ENCODE measurements around the gene MACROD1. TPM values are rescaled to one million over a fixed set of nuclear protein-coding genes. Genes with fewer than 3 reads are reported as not detected.

The MACROD1 gene
- 25.6 and 26.3 TPM in 2 replicates for total RNA-seq (2014; rRNA removed; shearing (Covaris generic))

GRCh38 chr11:64165842-64166635, at the start of gene MACROD1:
TSS of gene MACROD1 (minus strand) at chr11:64166113. CDS start at chr11:64165994, 119 bp downstream.
- H3K27ac ChIP-seq, result peak within 1 kb of the TSS; percentile 94
- DNase-seq, result peak; percentile 90 to 91
- no peaks in the 10 kb centered on the region for H3K9me3 ChIP-seq (replicated peaks)
- H3K4me1 ChIP-seq, result no peaks in the 10 kb centered on the region
- H3K27me3 ChIP-seq, result no peaks in the 10 kb centered on the region
- H3K4me3 ChIP-seq, result peak within 1 kb of the TSS; percentile 69
- H3K36me3 ChIP-seq, result peaks cover 4% of the 10 kb centered on the region; the same call in 1 of the 2 replicates

GRCh38 chr11:64211181-64211872, 45.4 kb upstream of the MACROD1 start:
- no peak for DNase-seq
- Histone ChIP-seq H3K4me1 (peaks cover 22% of the 10 kb centered on the region), H3K36me3 (peaks cover 4% of the 10 kb centered on the region)

GRCh38 chr11:64210301-64211020, 44.5 kb upstream of the MACROD1 start:
- no peak for DNase-seq
- Histone ChIP-seq H3K27me3 (no peaks in the 10 kb centered on the region), H3K36me3 (peaks cover 13% of the 10 kb centered on the region), H3K4me3 (no peak overlapping the region), H3K4me1 (peaks cover 31% of the 10 kb centered on the region), H3K9me3 (replicated peaks) (no peaks in the 10 kb centered on the region), H3K27ac (no peak overlapping the region)

More at GRCh38 chr11:64211181-64211872, 45.4 kb upstream of the MACROD1 start:
- H3K9me3 ChIP-seq (replicated peaks), result no peaks in the 10 kb centered on the region
- H3K4me3 ChIP-seq, result no peak overlapping the region
- no peaks in the 10 kb centered on the region for H3K27me3 ChIP-seq
- H3K27ac ChIP-seq, result no peak overlapping the region

GRCh38 chr11:64209563-64209843, 43.6 kb upstream of the MACROD1 start:
- Histone ChIP-seq H3K27me3 (no peaks in the 10 kb centered on the region), H3K4me3 (no peak overlapping the region), H3K36me3 (peaks cover 19% of the 10 kb centered on the region), H3K4me1 (peaks cover 40% of the 10 kb centered on the region), H3K27ac (no peak overlapping the region), H3K9me3 (replicated peaks) (no peaks in the 10 kb centered on the region)
- DNase-seq, result no peak

- Histone ChIP-seq H3K27me3 (no peaks in the 10 kb centered on the region), H3K4me3 (no peak overlapping the region), H3K27ac (peak overlapping the region; percentile 94), H3K9me3 (replicated peaks) (no peaks in the 10 kb centered on the region), H3K4me1 (peaks cover 44% of the 10 kb centered on the region), H3K36me3 (peaks cover 21% of the 10 kb centered on the region)
- DNase-seq, result no peak
Measured at GRCh38 chr11:64208796-64209562, 43.1 kb upstream of the MACROD1 start.

- Histone ChIP-seq H3K4me1 (peaks cover 47% of the 10 kb centered on the region), H3K27ac (peak overlapping the region; percentile 94), H3K4me3 (no peak overlapping the region), H3K9me3 (replicated peaks) (no peaks in the 10 kb centered on the region), H3K36me3 (peaks cover 28% of the 10 kb centered on the region), H3K27me3 (no peaks in the 10 kb centered on the region)
- DNase-seq, result no peak
Measured at GRCh38 chr11:64208086-64208795, 42.3 kb upstream of the MACROD1 start.

GRCh38 chr11:64207256-64208085, 41.6 kb upstream of the MACROD1 start:
- H3K27me3 ChIP-seq, result no peaks in the 10 kb centered on the region
- peak overlapping the region; percentile 33 for H3K4me3 ChIP-seq
- peaks cover 36% of the 10 kb centered on the region for H3K36me3 ChIP-seq
- H3K27ac ChIP-seq, result peak overlapping the region; percentile 94
- DNase-seq, result peak; percentile 92 to 94
- H3K4me1 ChIP-seq, result peaks cover 47% of the 10 kb centered on the region
- H3K9me3 ChIP-seq (replicated peaks), result no peaks in the 10 kb centered on the region

GRCh38 chr11:64206457-64207255, 40.7 kb upstream of the MACROD1 start, which contains the start of gene FERMT3:
TSS of gene FERMT3 (plus strand) at chr11:64206721. CDS start at chr11:64207365, 644 bp downstream.
- peak within 1 kb of the TSS; percentile 33 for H3K4me3 ChIP-seq
- peaks cover 47% of the 10 kb centered on the region for H3K4me1 ChIP-seq
- peak in 1 of 2 experiments; percentile 20 for DNase-seq
- H3K27me3 ChIP-seq, result no peaks in the 10 kb centered on the region
- H3K9me3 ChIP-seq (replicated peaks), result no peaks in the 10 kb centered on the region
- peaks cover 43% of the 10 kb centered on the region for H3K36me3 ChIP-seq
- peak within 1 kb of the TSS; percentile 94 for H3K27ac ChIP-seq

- Histone ChIP-seq H3K27ac (0 out of 2 replicates have a peak overlapping the region, but pooled peaks have one; percentile 17), H3K36me3 (peaks cover 62% of the 10 kb centered on the region), H3K4me1 (peaks cover 47% of the 10 kb centered on the region), H3K9me3 (replicated peaks) (no peaks in the 10 kb centered on the region), H3K4me3 (no peak overlapping the region), H3K27me3 (no peaks in the 10 kb centered on the region)
- peak; percentile 94 to 98 for DNase-seq
Measured at GRCh38 chr11:64204464-64204989, 38.6 kb upstream of the MACROD1 start.

GRCh38 chr11:64204080-64204440, 38.1 kb upstream of the MACROD1 start:
- no peak for DNase-seq
- Histone ChIP-seq H3K4me1 (peaks cover 47% of the 10 kb centered on the region), H3K27me3 (no peaks in the 10 kb centered on the region), H3K9me3 (replicated peaks) (no peaks in the 10 kb centered on the region), H3K4me3 (no peak overlapping the region), H3K36me3 (peaks cover 62% of the 10 kb centered on the region), H3K27ac (no peak overlapping the region)

- Histone ChIP-seq H3K36me3 (peaks cover 66% of the 10 kb centered on the region), H3K27ac (no peak overlapping the region), H3K27me3 (no peaks in the 10 kb centered on the region), H3K9me3 (replicated peaks) (no peaks in the 10 kb centered on the region), H3K4me3 (no peak overlapping the region), H3K4me1 (peaks cover 45% of the 10 kb centered on the region)
- no peak for DNase-seq
Measured at GRCh38 chr11:64203421-64204079, 37.6 kb upstream of the MACROD1 start.

GRCh38 chr11:64202992-64203391, 37.1 kb upstream of the MACROD1 start:
- Histone ChIP-seq H3K27me3 (no peaks in the 10 kb centered on the region), H3K9me3 (replicated peaks) (no peaks in the 10 kb centered on the region), H3K36me3 (peaks cover 72% of the 10 kb centered on the region), H3K4me3 (no peak overlapping the region), H3K27ac (no peak overlapping the region), H3K4me1 (peaks cover 40% of the 10 kb centered on the region)
- no peak for DNase-seq

All from SJCRH30 (cell line).